ENCODE data around the gene RAB6A. TPM values are rescaled to one million over a fixed set of nuclear protein-coding genes. Genes with fewer than 3 reads are reported as not detected.

RAB6A gene
- polyA plus RNA-seq, 2 of the 4 experiments (the other 2 are of a cell fraction) = 75.7 to 141 TPM

DNA sequence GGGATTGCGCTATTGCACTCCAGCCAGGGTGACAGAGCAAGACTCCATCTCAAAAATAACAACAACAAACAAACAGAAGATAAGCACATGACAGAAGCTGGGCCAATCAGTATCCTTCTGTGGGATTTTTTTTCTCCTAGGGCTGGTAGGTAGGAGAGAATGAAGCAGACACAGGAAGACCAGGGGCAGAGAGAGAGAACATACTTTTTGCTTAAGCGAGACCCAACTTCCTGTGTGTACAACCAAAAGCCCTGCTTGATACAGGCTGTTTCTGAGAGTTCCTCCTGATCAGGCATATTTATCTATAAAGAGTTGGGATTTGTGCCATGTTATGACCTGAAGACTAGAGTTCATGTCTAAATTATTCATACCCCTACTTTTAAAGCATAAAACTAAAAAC lies 126.9 kb downstream of the RAB6A start:
- TF ChIP-seq KDM5A (IDR thresholded peaks at IDR 0.05) = no peak
- TF ChIP-seq, protein P1, sequence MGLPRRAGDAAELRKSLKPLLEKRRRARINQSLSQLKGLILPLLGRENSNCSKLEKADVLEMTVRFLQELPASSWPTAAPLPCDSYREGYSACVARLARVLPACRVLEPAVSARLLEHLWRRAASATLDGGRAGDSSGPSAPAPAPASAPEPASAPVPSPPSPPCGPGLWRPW (IDR thresholded peaks at IDR 0.05) = no peak
- no peak for TF ChIP-seq FOSB (CRISPR knock-in tag; IDR thresholded peaks at IDR 0.05)
- no peak for TF ChIP-seq RFX5 (IDR thresholded peaks at IDR 0.05)
- no peak for TF ChIP-seq EHMT2 (IDR thresholded peaks at IDR 0.05; ENCODE audit: low read depth)
- TF ChIP-seq ZC3H11A (IDR thresholded peaks at IDR 0.05) = no peak
- no peak for TF ChIP-seq ZSCAN20 (CRISPR knock-in tag; IDR thresholded peaks at IDR 0.05)
- TF ChIP-seq CEBPB (IDR thresholded peaks at IDR 0.05) = no peak
- FAIRE-seq (no peak), ATAC-seq (no peak), DNase-seq (ENCODE audit: low read depth in 1 of 2, low spot score in 1 of 2) (no peak)
- CTCF ChIA-PET = interaction anchor here (2.5 kb wide), 1 partner anchor 19 kb away, joined by 6 read pairs; no protein-coding TSS in a partner anchor
- no peak overlapping the region for H3K4me2 ChIP-seq
- H3K27ac ChIP-seq = no peak overlapping the region
- H3K9me3 ChIP-seq = no peaks in the 10 kb centered on the region
- POLR2A ChIA-PET = interaction anchor here (0.5 kb wide), 1 partner anchor 327 kb away, joined by 5 read pairs; no protein-coding TSS in a partner anchor
- WGBS (ENCODE audit: missing lambda C conversion rate) = 81% methylated on average over 2 of the region's 2 CpGs
- H3K4me3 ChIP-seq = no peak overlapping the region
- H3K4me1 ChIP-seq = no peaks in the 10 kb centered on the region

DNA sequence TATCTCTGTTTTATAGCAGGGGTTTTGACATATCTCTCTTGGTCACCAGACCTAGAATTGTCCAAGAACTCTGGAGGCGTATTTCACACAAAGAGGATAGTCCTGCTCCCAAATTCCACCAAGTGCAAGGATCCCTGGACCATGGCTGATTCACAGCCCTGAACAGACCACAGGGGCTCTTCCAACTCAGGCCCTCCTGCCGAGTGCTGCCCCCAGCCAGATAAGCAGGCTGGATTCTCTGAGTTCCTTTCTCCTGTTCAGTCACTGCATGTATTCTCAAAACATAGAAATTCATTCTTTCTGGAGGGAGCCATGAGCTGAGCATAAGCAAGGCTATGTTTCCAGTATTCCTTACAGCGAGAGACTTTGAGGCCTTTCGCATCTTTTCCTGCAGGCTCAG lies 127.9 kb downstream of the RAB6A start:
- H3K27ac ChIP-seq = no peak overlapping the region
- H3K4me1 ChIP-seq = no peaks in the 10 kb centered on the region
- H3K4me3 ChIP-seq = no peak overlapping the region
- ATAC-seq (no peak), DNase-seq (ENCODE audit: low read depth in 1 of 2, low spot score in 1 of 2) (no peak), FAIRE-seq (no peak)
- 84% methylated on average over 4 of the region's 4 CpGs for WGBS (ENCODE audit: missing lambda C conversion rate)
- POLR2A ChIA-PET = no interaction called here
- no peak overlapping the region for H3K4me2 ChIP-seq
- CTCF ChIA-PET = interaction anchor here (1.0 to 2.5 kb wide), 2 partner anchors 20 to 35 kb away, joined by 3 to 6 read pairs; no protein-coding TSS in a partner anchor
- no peaks in the 10 kb centered on the region for H3K9me3 ChIP-seq
- no peak for TF ChIP-seq MAFK (IDR thresholded peaks at IDR 0.05; ENCODE audit: partially characterized antibody)
- TF ChIP-seq TFCP2L1 (CRISPR knock-in tag; IDR thresholded peaks at IDR 0.05) = no peak
- TF ChIP-seq, protein P2, sequence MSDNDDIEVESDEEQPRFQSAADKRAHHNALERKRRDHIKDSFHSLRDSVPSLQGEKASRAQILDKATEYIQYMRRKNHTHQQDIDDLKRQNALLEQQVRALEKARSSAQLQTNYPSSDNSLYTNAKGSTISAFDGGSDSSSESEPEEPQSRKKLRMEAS (IDR thresholded peaks at IDR 0.05) = no peak
- TF ChIP-seq ZSCAN20 (CRISPR knock-in tag; IDR thresholded peaks at IDR 0.05) = no peak
- TF ChIP-seq ESRRA (IDR thresholded peaks at IDR 0.05; ENCODE audit: borderline replicate concordance, low read length) = no peak
- TF ChIP-seq TP53 (CRISPR knock-in tag; IDR thresholded peaks at IDR 0.05) = no peak
- no peak for TF ChIP-seq MAZ (IDR thresholded peaks at IDR 0.05; ENCODE audit: borderline replicate concordance, low read depth, low read length)

DNA sequence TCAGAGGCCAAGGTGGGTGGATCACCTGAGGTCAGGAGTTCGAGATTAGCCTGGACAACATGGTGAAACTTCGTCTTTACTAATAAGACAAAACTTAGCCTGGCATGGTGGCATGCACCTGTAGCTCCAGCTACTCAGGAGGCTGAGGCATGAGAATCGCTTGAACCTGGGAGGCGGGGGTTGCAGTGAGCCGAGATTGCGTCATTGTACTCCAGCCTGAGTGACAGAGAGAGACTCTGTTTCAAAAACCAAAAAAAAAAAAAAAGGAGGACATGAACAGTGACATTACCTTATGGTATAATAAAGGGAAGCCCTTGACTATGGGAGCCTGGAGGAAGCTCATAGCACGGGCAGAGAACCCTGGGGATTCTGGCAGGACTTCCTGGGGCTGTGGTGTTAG lies 131.0 kb downstream of the RAB6A start:
- no peak overlapping the region for H3K27ac ChIP-seq
- H3K4me2 ChIP-seq = no peak overlapping the region
- H3K4me1 ChIP-seq = no peaks in the 10 kb centered on the region
- ATAC-seq (no peak), DNase-seq (ENCODE audit: low read depth in 1 of 2, low spot score in 1 of 2) (no peak), FAIRE-seq (no peak)
- ChIA-PET POLR2A (interaction anchor here (0.9 kb wide), 2 partner anchors 32 to 308 kb away, joined by 3 to 4 read pairs; partner anchors contain the start of gene FAM168A), CTCF (interaction anchor here (0.6 to 3.8 kb wide), 5 partner anchors 9 to 350 kb away, joined by 3 to 37 read pairs (median 4); no protein-coding TSS in a partner anchor)
- 69% methylated on average over 7 of the region's 7 CpGs for WGBS (ENCODE audit: missing lambda C conversion rate)
- TF ChIP-seq CEBPB (IDR thresholded peaks at IDR 0.05) (0 out of 4 replicates have a peak, but pooled peaks of 1 of the 2 experiments have one; percentile 10), ZFP36 (IDR thresholded peaks at IDR 0.05; ENCODE audit: borderline replicate concordance, partially characterized antibody) (no peak)
- H3K9me3 ChIP-seq = no peaks in the 10 kb centered on the region
- H3K4me3 ChIP-seq = no peak overlapping the region

DNA sequence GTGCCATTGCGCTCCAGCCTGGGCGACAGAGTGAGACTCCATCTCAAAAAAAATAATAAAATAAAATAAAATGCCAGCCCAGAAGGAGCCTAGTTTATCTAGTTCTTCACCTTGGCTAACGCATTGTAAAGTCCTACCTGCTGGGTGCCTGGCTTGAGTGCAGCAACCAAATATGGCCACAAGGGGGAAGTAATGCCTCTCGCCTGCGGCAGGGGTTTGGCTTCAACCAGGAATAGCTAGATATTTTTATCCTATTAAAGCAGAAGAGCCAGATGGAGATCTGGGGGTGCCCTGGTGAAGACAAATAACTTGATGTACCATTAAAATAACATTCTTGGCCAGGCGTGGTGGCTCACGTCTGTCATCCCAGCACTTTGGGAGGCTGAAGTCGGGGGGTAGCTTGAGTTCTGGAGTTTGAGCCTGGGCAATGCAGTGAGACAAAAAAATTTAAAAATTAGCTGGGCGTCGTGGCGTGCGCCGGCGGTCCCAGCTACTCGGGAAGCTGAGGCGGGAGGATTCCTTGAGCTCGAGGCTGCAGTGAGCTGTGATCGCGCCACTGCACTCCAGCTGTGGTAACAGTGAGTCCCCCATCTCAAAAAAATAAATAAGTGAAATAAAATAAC lies 135.1 kb downstream of the RAB6A start:
- peak overlapping the region; percentile 32 for H3K4me3 ChIP-seq
- 10% methylated on average over 19 of the region's 19 CpGs for WGBS (ENCODE audit: missing lambda C conversion rate)

More for the DNA sequence above, 135.1 kb downstream of the RAB6A start:
- H3K27ac ChIP-seq = peak overlapping the region; percentile 36 to 66; a peak in 5 of 6 replicates
- ATAC-seq (peak; percentile 95 to 96), FAIRE-seq (no peak), DNase-seq (ENCODE audit: low read depth in 1 of 2, low spot score in 1 of 2) (peak; percentile 74 to 97)
- ChIA-PET CTCF (interaction anchor here (0.5 to 5.1 kb wide), 66 partner anchors 10 to 951 kb away, joined by 3 to 167 read pairs (median 4); partner anchors contain the start of genes FAM168A, PLEKHB1 and RAB6A), POLR2A (interaction anchor here (0.6 to 1.1 kb wide), 4 partner anchors 28 to 113 kb away, joined by 3 to 7 read pairs (median 4); partner anchors contain the start of gene FAM168A)
- H3K4me1 ChIP-seq = no peaks in the 10 kb centered on the region
- TF ChIP-seq SMC3 (IDR thresholded peaks at IDR 0.05) = peak; percentile 87
- TF ChIP-seq, protein P3, sequence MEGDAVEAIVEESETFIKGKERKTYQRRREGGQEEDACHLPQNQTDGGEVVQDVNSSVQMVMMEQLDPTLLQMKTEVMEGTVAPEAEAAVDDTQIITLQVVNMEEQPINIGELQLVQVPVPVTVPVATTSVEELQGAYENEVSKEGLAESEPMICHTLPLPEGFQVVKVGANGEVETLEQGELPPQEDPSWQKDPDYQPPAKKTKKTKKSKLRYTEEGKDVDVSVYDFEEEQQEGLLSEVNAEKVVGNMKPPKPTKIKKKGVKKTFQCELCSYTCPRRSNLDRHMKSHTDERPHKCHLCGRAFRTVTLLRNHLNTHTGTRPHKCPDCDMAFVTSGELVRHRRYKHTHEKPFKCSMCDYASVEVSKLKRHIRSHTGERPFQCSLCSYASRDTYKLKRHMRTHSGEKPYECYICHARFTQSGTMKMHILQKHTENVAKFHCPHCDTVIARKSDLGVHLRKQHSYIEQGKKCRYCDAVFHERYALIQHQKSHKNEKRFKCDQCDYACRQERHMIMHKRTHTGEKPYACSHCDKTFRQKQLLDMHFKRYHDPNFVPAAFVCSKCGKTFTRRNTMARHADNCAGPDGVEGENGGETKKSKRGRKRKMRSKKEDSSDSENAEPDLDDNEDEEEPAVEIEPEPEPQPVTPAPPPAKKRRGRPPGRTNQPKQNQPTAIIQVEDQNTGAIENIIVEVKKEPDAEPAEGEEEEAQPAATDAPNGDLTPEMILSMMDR (IDR thresholded peaks at IDR 0.05) = peak; percentile 83
- TF ChIP-seq RAD21 (conservative IDR thresholded peaks at IDR 0.05 in 1 of 2, IDR thresholded peaks at IDR 0.05 in 1 of 2) = peak; percentile 77 to 86
- TF ChIP-seq HDAC2 (IDR thresholded peaks at IDR 0.05) = no peak
- peak overlapping the region; percentile 81 for H3K4me2 ChIP-seq
- H3K9me3 ChIP-seq = no peaks in the 10 kb centered on the region
